HFFc6 (cell line): ENCODE data around the gene YWHAG. TPM values are rescaled to one million over a fixed set of nuclear protein-coding genes. Genes with fewer than 3 reads are reported as not detected.

Source experiments
- DNase-seq: peaks from one replicate; pipeline ENCODE4 v3.0.0-alpha.2; 2018
- H3K27ac Mint-ChIP-seq: 2 replicates; pipeline ENCODE4 v1.8.0; 2020; ENCODE audit warnings: mild to moderate bottlenecking, mixed read lengths
- H3K27me3 Mint-ChIP-seq: 2 replicates; pipeline ENCODE4 v1.8.0; 2021; ENCODE audit warnings: mild to moderate bottlenecking, moderate library complexity, mixed read lengths; ENCODE audit not compliant: insufficient read depth
- H3K36me3 Mint-ChIP-seq: 2 replicates; pipeline ENCODE4 v1.8.0; 2021; ENCODE audit warnings: low read depth, mixed read lengths
- H3K4me1 Mint-ChIP-seq: 2 replicates; pipeline ENCODE4 v1.8.0; 2020; ENCODE audit warnings: low read depth, mixed read lengths
- H3K4me3 Mint-ChIP-seq: 2 replicates; pipeline ENCODE4 v1.8.0; 2020; ENCODE audit warnings: mild to moderate bottlenecking, moderate library complexity, mixed read lengths
- H3K9me3 Mint-ChIP-seq: 2 replicates; pipeline ENCODE4 v1.8.0; 2020; ENCODE audit warnings: mild to moderate bottlenecking, mixed read lengths
- total RNA-seq, 6 experiments: library from RNA; stranded (reverse); fragmentation: NEBNext Ultra II Directional; extraction: Animal tissue kit (Norgen Biotek cat#: 25700); gene quantifications; 2 replicates in 1 of 6; 3 replicates in 5 of 6; pipeline ENCODE4 v1.2.3, GENCODE V29; 2021
- TF ChIP-seq, protein P1 (sequence below): fragments of 200-600 bp; sonication (generic); IDR thresholded peaks from 2 replicates; pipeline ENCODE4 v1.5.0; 2021; ENCODE audit warnings: antibody characterized with exemption, mild to moderate bottlenecking

Gene YWHAG
- total RNA-seq, 6 experiments from 2014 or later: 171 to 210 (median 180) TPM

DNA sequence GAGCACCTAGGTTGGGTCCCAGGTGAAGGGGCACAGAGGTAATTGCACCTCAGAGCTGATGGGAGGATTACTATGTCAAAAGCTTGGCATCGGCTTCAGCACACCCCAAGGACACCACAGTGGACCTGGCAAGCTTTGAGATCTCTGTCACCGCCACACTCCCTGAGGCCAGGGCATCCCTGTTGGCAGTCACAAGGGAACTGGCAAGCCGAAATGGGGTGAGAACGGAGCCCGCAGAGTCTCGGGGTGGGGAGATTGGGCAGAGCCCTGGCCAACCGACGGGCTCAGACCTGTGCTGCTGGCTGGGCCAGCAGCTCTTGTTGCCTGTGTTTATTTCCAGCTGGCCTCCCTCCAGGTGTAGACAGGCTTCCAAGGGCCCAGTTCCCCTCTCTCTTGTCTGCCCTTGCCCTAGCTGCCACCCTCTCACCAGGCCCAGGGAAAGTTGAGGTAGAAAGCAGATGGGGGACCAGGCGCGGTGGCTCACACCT is 53.9 kb downstream of the YWHAG start:
- TF ChIP-seq, protein P1, sequence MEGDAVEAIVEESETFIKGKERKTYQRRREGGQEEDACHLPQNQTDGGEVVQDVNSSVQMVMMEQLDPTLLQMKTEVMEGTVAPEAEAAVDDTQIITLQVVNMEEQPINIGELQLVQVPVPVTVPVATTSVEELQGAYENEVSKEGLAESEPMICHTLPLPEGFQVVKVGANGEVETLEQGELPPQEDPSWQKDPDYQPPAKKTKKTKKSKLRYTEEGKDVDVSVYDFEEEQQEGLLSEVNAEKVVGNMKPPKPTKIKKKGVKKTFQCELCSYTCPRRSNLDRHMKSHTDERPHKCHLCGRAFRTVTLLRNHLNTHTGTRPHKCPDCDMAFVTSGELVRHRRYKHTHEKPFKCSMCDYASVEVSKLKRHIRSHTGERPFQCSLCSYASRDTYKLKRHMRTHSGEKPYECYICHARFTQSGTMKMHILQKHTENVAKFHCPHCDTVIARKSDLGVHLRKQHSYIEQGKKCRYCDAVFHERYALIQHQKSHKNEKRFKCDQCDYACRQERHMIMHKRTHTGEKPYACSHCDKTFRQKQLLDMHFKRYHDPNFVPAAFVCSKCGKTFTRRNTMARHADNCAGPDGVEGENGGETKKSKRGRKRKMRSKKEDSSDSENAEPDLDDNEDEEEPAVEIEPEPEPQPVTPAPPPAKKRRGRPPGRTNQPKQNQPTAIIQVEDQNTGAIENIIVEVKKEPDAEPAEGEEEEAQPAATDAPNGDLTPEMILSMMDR: no peak

GRCh38 chr7:76303202-76304147 is 55.3 kb downstream of the YWHAG start:
- H3K4me1 Mint-ChIP-seq: peaks cover 33% of the 10 kb centered on the region
- TF ChIP-seq, protein P1: no peak; the same call in 1 of the 2 replicates
- H3K9me3 Mint-ChIP-seq: no peaks in the 10 kb centered on the region
- DNase-seq: peak; percentile 89
- H3K36me3 Mint-ChIP-seq: peaks cover 15% of the 10 kb centered on the region
- peak overlapping the region; percentile 80 for H3K27ac Mint-ChIP-seq
- H3K27me3 Mint-ChIP-seq: peaks cover 9% of the 10 kb centered on the region
- peak overlapping the region; percentile 91 for H3K4me3 Mint-ChIP-seq

More for the DNA sequence above, 53.9 kb downstream of the YWHAG start:
- H3K27ac Mint-ChIP-seq: peak overlapping the region; percentile 31; the same call in 1 of the 2 replicates
- H3K36me3 Mint-ChIP-seq: peaks cover 19% of the 10 kb centered on the region
- DNase-seq: no peak
- H3K27me3 Mint-ChIP-seq: peaks cover 8% of the 10 kb centered on the region
- no peaks in the 10 kb centered on the region for H3K9me3 Mint-ChIP-seq
- peaks cover 33% of the 10 kb centered on the region for H3K4me1 Mint-ChIP-seq
- peak overlapping the region; percentile 91 for H3K4me3 Mint-ChIP-seq

GRCh38 chr7:76302347-76303201 is 56.2 kb downstream of the YWHAG start, which contains the start of gene HSPB1:
HSPB1 (plus strand) TSS chr7:76302673; CDS start chr7:76302713, 40 bp downstream.
- Mint-ChIP-seq H3K4me3 (peak within 1 kb of the TSS; percentile 91), H3K27ac (peak within 1 kb of the TSS; percentile 80), H3K36me3 (peaks cover 15% of the 10 kb centered on the region), H3K4me1 (peaks cover 34% of the 10 kb centered on the region), H3K9me3 (no peaks in the 10 kb centered on the region), H3K27me3 (peaks cover 9% of the 10 kb centered on the region)
- TF ChIP-seq, protein P1: peak; percentile 27; the same call in 1 of the 2 replicates
- DNase-seq: peak; percentile 86

GRCh38 chr7:76301000-76301399 is 57.8 kb downstream of the YWHAG start:
- Mint-ChIP-seq H3K27me3 (peaks cover 9% of the 10 kb centered on the region), H3K4me3 (no peak overlapping the region), H3K4me1 (peaks cover 38% of the 10 kb centered on the region), H3K27ac (no peak overlapping the region), H3K9me3 (no peaks in the 10 kb centered on the region), H3K36me3 (peaks cover 15% of the 10 kb centered on the region)
- DNase-seq: no peak
- TF ChIP-seq, protein P1: no peak

DNA sequence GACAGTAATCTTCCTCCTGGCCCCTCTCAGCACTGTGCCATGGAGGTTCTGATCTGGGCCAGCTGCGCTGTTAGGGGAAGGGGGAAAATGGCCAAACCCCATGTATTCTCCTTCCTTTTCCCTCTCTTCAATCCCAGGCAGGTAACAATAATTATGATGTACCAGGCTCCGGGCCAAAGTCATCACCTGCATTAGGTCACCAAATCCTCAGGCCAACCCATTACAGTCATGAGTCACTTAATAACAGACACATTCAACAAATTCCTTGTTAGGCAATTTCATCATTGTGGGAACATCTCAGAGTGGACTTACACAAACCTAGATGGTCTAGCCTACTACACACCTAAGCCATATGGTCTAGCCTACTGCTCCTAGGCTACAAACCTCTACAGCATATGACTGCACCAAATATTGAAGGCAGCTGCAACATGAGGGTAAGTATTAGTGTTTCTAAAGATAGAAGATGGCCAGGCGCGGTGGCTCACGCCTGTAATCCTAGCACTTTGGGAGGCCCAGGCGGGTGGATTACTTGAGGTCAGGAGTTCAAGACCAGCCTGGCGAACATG is 58.5 kb downstream of the YWHAG start:
- no peak overlapping the region for H3K27ac Mint-ChIP-seq

More for the DNA sequence above, 58.5 kb downstream of the YWHAG start:
- TF ChIP-seq, protein P1: no peak
- no peaks in the 10 kb centered on the region for H3K9me3 Mint-ChIP-seq
- H3K4me3 Mint-ChIP-seq: no peak overlapping the region
- peaks cover 9% of the 10 kb centered on the region for H3K27me3 Mint-ChIP-seq
- peaks cover 15% of the 10 kb centered on the region for H3K36me3 Mint-ChIP-seq
- peak; percentile 70 for DNase-seq
- peaks cover 38% of the 10 kb centered on the region for H3K4me1 Mint-ChIP-seq
